Adrenal gland (tissue), 12 donors: ENCODE results near the gene OGFOD2. TPM values are rescaled to one million over a fixed set of nuclear protein-coding genes. Genes with fewer than 3 reads are reported as not detected.

Source experiments
- DNase-seq, 7 donors: peaks; one replicate each; pipeline ENCODE4 v3.0.0-alpha.2; 2019 to 2020
- H3K27ac ChIP-seq, 5 donors: fragments of 200-600 bp; sonication (generic) in 4 of 5; 1 replicate in 3 of 5; 2 replicates in 2 of 5; pipeline versions ENCODE4 v1.5.1 to v1.8.0; 2016 to 2020; ENCODE audit warnings: mild to moderate bottlenecking in 1 of 5
- H3K27me3 ChIP-seq: fragments of 200-600 bp; 2 replicates; pipeline ENCODE4 v1.8.0; 2021
- H3K36me3 ChIP-seq, 2 donors: fragments of 200-600 bp; replicated peaks in 1 of 2; 1 replicate in 1 of 2; 2 replicates in 1 of 2; pipeline versions ENCODE4 v1.5.1 to v1.8.0; 2018 to 2022
- H3K4me1 ChIP-seq, 2 donors: fragments of 200-600 bp; replicated peaks in 1 of 2; 1 replicate in 1 of 2; 2 replicates in 1 of 2; pipeline versions ENCODE4 v1.5.1 to v1.8.0; 2018 to 2021
- H3K4me3 ChIP-seq, 4 donors: fragments of 200-600 bp; sonication (generic) in 3 of 4; one replicate each; pipeline ENCODE4 v1.5.1; 2016 to 2018
- H3K9me3 ChIP-seq, 3 donors: fragments of 200-600 bp; sonication (generic) in 1 of 3; replicated peaks in 1 of 3; 1 replicate in 2 of 3; 2 replicates in 1 of 3; pipeline versions ENCODE4 v1.5.1 to v1.8.0; 2016 to 2021
- POLR2A ChIP-seq, 2 donors: fragments of 450-650 bp; IDR thresholded peaks; one replicate each; pipeline ENCODE4 v1.6.1; 2017; ENCODE audit warnings: antibody characterized with exemption in 2 of 2, mild to moderate bottlenecking in 2 of 2, moderate library complexity in 1 of 2
- WGBS, 4 donors: extraction: QIAGEN DNeasy Blood & Tissue Kit in 2 of 4; methylation state at CpG; one replicate each; pipeline versions ENCODE4 v1.1.5 to v1.1.7; 2013 to 2017; 5-methylcytosine and 5-hydroxymethylcytosine counted together
- intact Hi-C, 2 donors: fragments of 100-400 bp; cut with DNase I; formaldehyde crosslinking; loops; one replicate each; pipeline versions ENCODE4 v1.14.1 to v1.15.0; 2022 to 2023
- polyA plus RNA-seq, 3 donors: library from polyadenylated mRNA; stranded (reverse); fragments of 200-250 nt in 2 of 3; fragments of 350-450 nt in 1 of 3; fragmentation: Illumina TruSeq in 1 of 3; extraction: RNeasy Lipid Tissue Mini Kit (QIAGEN cat#74804) in 1 of 3; gene quantifications; one replicate each; pipeline ENCODE4 v1.2.3, GENCODE V29; 2013 to 2014
- total RNA-seq, 9 donors: library from RNA; depleted of rRNA in 4 of 9; stranded (reverse); fragments of >200 nt in 4 of 9; fragments of 120-200 nt in 1 of 9; fragmentation: NEBNext Ultra II Directional in 1 of 9; extraction: Animal tissue kit (Norgen Biotek cat#: 25700) in 1 of 9; gene quantifications; one replicate each; pipeline versions ENCODE4 v1.1.0 to v1.2.4, GENCODE V29; 2013 to 2023
- TF ChIP-seq, protein P1 (sequence below), 6 experiments: fragments of 450-650 bp in 4 of 6; fragments of 200-600 bp in 2 of 6; sonication (generic) in 1 of 6; IDR thresholded peaks; 1 replicate in 5 of 6; 2 replicates in 1 of 6; pipeline versions ENCODE4 v1.5.1 to v1.8.0; 2016 to 2021; ENCODE audit warnings: antibody characterized with exemption in 6 of 6, mild to moderate bottlenecking in 2 of 6, moderate library complexity in 1 of 6
- donor health status: healthy with polysubstance abuse.
- donor health status: Bipolar disorder and iron deficiency.
- donor health status: DM: yes; HTN: yes; CAD: no.
- donor health status: DM: no; HTN: no; CAD: no.
- donor health status: DM: no; HTN: no; CAD: no.
- donor health status: DM: yes; HTN: yes; CAD: no.

OGFOD2 gene
- total and polyA plus RNA-seq, 12 donors, result 6.2 to 44.8 (median 20.3) TPM

DNA sequence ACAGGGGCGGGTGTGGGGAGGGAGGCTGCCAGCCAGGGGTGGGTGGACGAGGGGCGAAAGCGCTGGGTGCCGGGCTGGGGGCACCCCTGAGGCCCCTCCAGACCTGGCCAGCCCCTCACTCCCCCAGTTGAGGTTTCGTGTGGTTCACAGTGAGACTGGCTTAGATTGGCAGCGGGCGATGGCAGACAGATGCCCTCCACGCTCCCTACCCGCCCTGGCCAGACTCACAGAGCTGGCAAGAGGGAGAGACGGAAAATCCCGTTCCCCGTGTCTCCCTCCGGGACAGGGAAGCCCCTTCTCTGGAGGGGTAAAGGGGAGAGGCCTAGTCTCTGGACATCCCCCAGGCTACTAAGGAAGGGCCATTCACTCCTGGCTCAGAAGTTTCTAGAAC lies 45.9 kb upstream of the OGFOD2 start:
- TF ChIP-seq, protein P1, sequence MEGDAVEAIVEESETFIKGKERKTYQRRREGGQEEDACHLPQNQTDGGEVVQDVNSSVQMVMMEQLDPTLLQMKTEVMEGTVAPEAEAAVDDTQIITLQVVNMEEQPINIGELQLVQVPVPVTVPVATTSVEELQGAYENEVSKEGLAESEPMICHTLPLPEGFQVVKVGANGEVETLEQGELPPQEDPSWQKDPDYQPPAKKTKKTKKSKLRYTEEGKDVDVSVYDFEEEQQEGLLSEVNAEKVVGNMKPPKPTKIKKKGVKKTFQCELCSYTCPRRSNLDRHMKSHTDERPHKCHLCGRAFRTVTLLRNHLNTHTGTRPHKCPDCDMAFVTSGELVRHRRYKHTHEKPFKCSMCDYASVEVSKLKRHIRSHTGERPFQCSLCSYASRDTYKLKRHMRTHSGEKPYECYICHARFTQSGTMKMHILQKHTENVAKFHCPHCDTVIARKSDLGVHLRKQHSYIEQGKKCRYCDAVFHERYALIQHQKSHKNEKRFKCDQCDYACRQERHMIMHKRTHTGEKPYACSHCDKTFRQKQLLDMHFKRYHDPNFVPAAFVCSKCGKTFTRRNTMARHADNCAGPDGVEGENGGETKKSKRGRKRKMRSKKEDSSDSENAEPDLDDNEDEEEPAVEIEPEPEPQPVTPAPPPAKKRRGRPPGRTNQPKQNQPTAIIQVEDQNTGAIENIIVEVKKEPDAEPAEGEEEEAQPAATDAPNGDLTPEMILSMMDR (IDR thresholded peaks at IDR 0.05), result no peak
- no peak for TF ChIP-seq POLR2A (IDR thresholded peaks at IDR 0.05)
- no peaks in the 10 kb centered on the region for H3K4me1 ChIP-seq
- no peak overlapping the region for H3K27ac ChIP-seq
- no peaks in the 10 kb centered on the region for H3K9me3 ChIP-seq
- intact Hi-C loops, result no loop called here
- no peak overlapping the region for H3K4me3 ChIP-seq
- no peak for DNase-seq
- WGBS, 4 donors, result 78 to 95% (median 94%) methylated on average over 4 to 14 of the region's 14 CpGs
- H3K27me3 ChIP-seq, result no peaks in the 10 kb centered on the region
- no peaks in the 10 kb centered on the region for H3K36me3 ChIP-seq

DNA sequence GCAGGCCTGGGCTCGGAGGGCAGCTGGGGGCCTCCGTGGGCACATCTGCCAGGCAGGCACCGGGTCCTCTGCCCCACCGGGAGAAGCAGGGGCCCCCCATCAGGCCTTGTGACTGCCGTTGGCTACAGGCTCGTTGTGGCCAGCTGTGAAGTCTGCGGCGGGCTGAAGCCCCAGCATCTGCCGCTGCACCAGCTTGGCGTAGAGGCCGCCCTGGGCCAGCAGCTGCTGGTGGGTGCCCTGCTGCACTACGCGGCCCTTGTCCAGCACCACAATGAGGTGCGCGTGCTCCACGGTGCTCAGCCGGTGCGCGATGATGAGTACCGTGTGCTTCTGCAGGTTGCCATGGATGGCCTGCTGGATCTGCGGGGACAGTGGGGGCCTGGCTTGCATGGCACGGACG lies 45.2 kb upstream of the OGFOD2 start:
- H3K36me3 ChIP-seq, result no peaks in the 10 kb centered on the region

DNA sequence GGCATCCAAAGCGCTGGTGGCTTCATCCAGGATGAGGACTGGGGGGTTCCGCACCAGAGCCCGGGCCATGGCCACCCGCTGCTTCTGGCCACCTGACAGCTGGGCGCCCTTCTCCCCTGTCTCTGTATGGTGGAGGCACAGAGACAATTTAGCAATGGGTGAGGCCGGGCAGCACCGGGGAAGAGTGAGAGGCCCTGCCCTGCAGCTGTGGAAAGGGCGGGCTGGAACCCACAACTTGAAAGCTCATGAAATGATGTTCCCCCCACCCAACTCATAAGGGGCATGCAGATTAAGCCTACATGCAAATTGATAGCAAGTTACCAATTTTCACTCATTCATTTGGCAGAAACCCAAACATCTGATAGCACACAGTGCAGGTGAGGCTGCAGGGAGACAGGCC lies 42.8 kb upstream of the OGFOD2 start:
- TF ChIP-seq, protein P1 (IDR thresholded peaks at IDR 0.05), result no peak
- TF ChIP-seq POLR2A (IDR thresholded peaks at IDR 0.05), result no peak
- intact Hi-C loops, result no loop called here
- no peak for DNase-seq
- no peaks in the 10 kb centered on the region for H3K4me1 ChIP-seq
- no peaks in the 10 kb centered on the region for H3K27me3 ChIP-seq
- no peaks in the 10 kb centered on the region for H3K36me3 ChIP-seq
- H3K9me3 ChIP-seq, result no peaks in the 10 kb centered on the region
- H3K4me3 ChIP-seq, result no peak overlapping the region
- H3K27ac ChIP-seq, result no peak overlapping the region
- 80 to 95% (median 91%) methylated on average over 3 to 8 of the region's 8 CpGs; no CpG with 5 or more reads in 1 of the 4 donors for WGBS, 4 donors

More for the DNA sequence above, 45.2 kb upstream of the OGFOD2 start:
- DNase-seq, result no peak
- Histone ChIP-seq H3K27ac (no peak overlapping the region), H3K4me3 (no peak overlapping the region), H3K4me1 (no peaks in the 10 kb centered on the region), H3K9me3 (no peaks in the 10 kb centered on the region), H3K27me3 (no peaks in the 10 kb centered on the region)
- intact Hi-C loops, result no loop called here
- WGBS, 4 donors, result 95 to 100% (median 97%) methylated on average over 11 to 23 of the region's 23 CpGs
- no peak for TF ChIP-seq POLR2A (IDR thresholded peaks at IDR 0.05)
- TF ChIP-seq, protein P1 (IDR thresholded peaks at IDR 0.05), result no peak

DNA sequence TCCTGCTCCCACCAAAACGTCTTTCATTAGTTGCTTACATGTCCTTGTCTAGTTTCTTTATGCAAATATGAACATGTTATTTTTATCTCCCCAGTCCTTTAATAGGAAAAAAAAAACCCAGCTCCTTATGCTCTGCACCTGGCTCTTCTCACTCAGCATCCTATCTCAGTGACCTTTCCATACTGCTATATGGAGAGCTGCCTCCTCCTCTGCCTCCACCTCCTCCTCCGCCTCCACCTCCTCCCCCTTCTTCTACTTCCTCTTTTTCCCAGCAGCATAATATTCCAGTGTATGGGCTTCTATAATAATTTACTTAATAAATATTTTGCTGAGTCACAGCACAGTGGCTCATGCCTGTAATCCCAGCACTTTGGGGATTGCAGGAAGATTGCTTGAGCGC lies 40.3 kb upstream of the OGFOD2 start:
- no peak for DNase-seq
- Histone ChIP-seq H3K36me3 (no peaks in the 10 kb centered on the region), H3K4me1 (no peaks in the 10 kb centered on the region), H3K9me3 (no peaks in the 10 kb centered on the region), H3K27me3 (no peaks in the 10 kb centered on the region), H3K4me3 (no peak overlapping the region), H3K27ac (no peak overlapping the region)
- WGBS, 4 donors, result 74 to 80% (median 77%) methylated on average over 3 of the region's 3 CpGs
- intact Hi-C loops, result no loop called here
- TF ChIP-seq, protein P1 (IDR thresholded peaks at IDR 0.05), result no peak
- TF ChIP-seq POLR2A (IDR thresholded peaks at IDR 0.05), result no peak
